Endothelial cell of umbilical vein (primary cell): ENCODE data around the gene CTNS. TPM values are rescaled to one million over a fixed set of nuclear protein-coding genes. Genes with fewer than 3 reads are reported as not detected.

Experiments used
- BruUV-seq: library from RNA; stranded (reverse); fragments of 400-500 nt; replicated peaks from 2 replicates; lab custom pipeline; 2021; lab: Mats Ljungman, UMichigan
- CTCF ChIA-PET: fragments of 300-600, 350-600 bp; sonication (Branson Sonifier 250); formaldehyde crosslinking; loops from one replicate; lab custom pipeline; 2021; ENCODE audit warnings: antibody characterized with exemption, inconsistent platforms; lab: Charles Lee
- POLR2A ChIA-PET: fragments of 300-600, 350-600 bp; sonication (Branson Sonifier 250); formaldehyde crosslinking; loops from one replicate; lab custom pipeline; 2021; ENCODE audit warnings: antibody characterized with exemption, inconsistent platforms; lab: Charles Lee
- DNase-seq: peaks from one replicate; pipeline ENCODE4 v3.0.0-alpha.2; 2011; ENCODE audit warnings: low read depth, low spot score
- FAIRE-seq: peaks from 2 replicates; lab custom pipeline; 2011; peaks lifted over from hg19 to GRCh38; lab: Jason Lieb, UNC
- H2AFZ ChIP-seq: 2 replicates; pipeline ENCODE4 v1.6.0; 2012; ENCODE audit warnings: low read depth, low read length, control low read depth, inconsistent platforms
- H3K27ac ChIP-seq: 2 replicates; pipeline ENCODE4 v1.5.1; 2011; ENCODE audit warnings: low read depth, mild to moderate bottlenecking, control low read depth, low read length, moderate library complexity; ENCODE audit not compliant: insufficient read depth
- H3K27me3 ChIP-seq, 2 experiments: 2 replicates each; pipeline versions ENCODE4 v1.6.0 to v1.6.1; 2011; ENCODE audit warnings: low read length in 2 of 2, mixed read lengths in 1 of 2; ENCODE audit not compliant: control insufficient read depth in 2 of 2, insufficient read depth in 2 of 2
- H3K36me3 ChIP-seq, 2 experiments: 2 replicates in 1 of 2; 3 replicates in 1 of 2; pipeline ENCODE4 v1.5.1; 2011; ENCODE audit warnings: low read length in 2 of 2, mild to moderate bottlenecking in 1 of 2, moderate library complexity in 1 of 2; ENCODE audit not compliant: control insufficient read depth in 2 of 2, insufficient read depth in 2 of 2; ENCODE audit errors: extremely low read depth in 1 of 2
- H3K4me1 ChIP-seq: 3 replicates; pipeline ENCODE4 v1.5.1; 2011; ENCODE audit warnings: mild to moderate bottlenecking, low read length; ENCODE audit not compliant: control insufficient read depth, insufficient read depth; ENCODE audit errors: extremely low read depth
- H3K4me2 ChIP-seq: 2 replicates; pipeline ENCODE4 v1.6.1; 2011; ENCODE audit warnings: low read length, control low read depth, mixed read lengths; ENCODE audit not compliant: insufficient read depth
- H3K4me3 ChIP-seq, 3 experiments: fragments of 200-600 bp in 1 of 3; sonication (generic), shearing (Covaris generic) in 1 of 3; replicated peaks in 1 of 3; 2 replicates each; pipeline ENCODE4 v1.5.1; 2011 to 2016; ENCODE audit warnings: control low read depth in 3 of 3, low read length in 3 of 3, mild to moderate bottlenecking in 2 of 3, inconsistent platforms in 1 of 3, low read depth in 1 of 3, moderate library complexity in 1 of 3; ENCODE audit not compliant: insufficient read depth in 1 of 3
- H3K79me2 ChIP-seq: 2 replicates; pipeline ENCODE4 v1.6.0; 2012; ENCODE audit warnings: low read length, inconsistent platforms; ENCODE audit not compliant: control insufficient read depth, insufficient read depth
- H3K9ac ChIP-seq: replicated peaks from 2 replicates; pipeline ENCODE3; 2011; ENCODE audit warnings: low read length, control low read depth; ENCODE audit not compliant: insufficient read depth; ENCODE audit errors: extremely low read depth
- H3K9me1 ChIP-seq: replicated peaks from 3 replicates; pipeline ENCODE4 v1.6.0; 2011; ENCODE audit warnings: mild to moderate bottlenecking, low read length; ENCODE audit not compliant: control insufficient read depth, insufficient read depth; ENCODE audit errors: extremely low read depth
- H3K9me3 ChIP-seq: replicated peaks from 2 replicates; pipeline ENCODE4 v1.5.1; 2012; ENCODE audit warnings: low read length, inconsistent platforms; ENCODE audit not compliant: control insufficient read depth, insufficient read depth
- H4K20me1 ChIP-seq: replicated peaks from 2 replicates; pipeline ENCODE3; 2011; ENCODE audit warnings: mild to moderate bottlenecking, low read length; ENCODE audit not compliant: control insufficient read depth, insufficient read depth; ENCODE audit errors: extremely low read depth
- CTCF ChIP-seq, 2 donors: IDR thresholded peaks; 1 replicate in 1 of 2; 2 replicates in 1 of 2; pipeline ENCODE4 v1.5.1; 2011; ENCODE audit warnings: low read length in 2 of 2, mild to moderate bottlenecking in 2 of 2, moderate library complexity in 2 of 2, control low read depth in 1 of 2, inconsistent platforms in 1 of 2, low read depth in 1 of 2; ENCODE audit not compliant: insufficient read depth in 1 of 2; ENCODE audit errors: extremely low read depth in 1 of 2
- EZH2 ChIP-seq: IDR thresholded peaks from 2 replicates; pipeline ENCODE4 v1.6.1; 2012; ENCODE audit warnings: borderline replicate concordance, low read depth, mild to moderate bottlenecking, moderate library complexity, low read length, inconsistent platforms; ENCODE audit not compliant: severe bottlenecking
- FOS ChIP-seq: IDR thresholded peaks from 2 replicates; pipeline ENCODE4 v1.6.1; 2011; ENCODE audit warnings: mild to moderate bottlenecking, low read length, moderate library complexity, borderline replicate concordance; ENCODE audit not compliant: insufficient read depth
- GATA2 ChIP-seq: IDR thresholded peaks from 2 replicates; pipeline ENCODE4 v1.7.0; 2011; ENCODE audit warnings: low read depth, mild to moderate bottlenecking, moderate library complexity, mixed read lengths, low read length; ENCODE audit not compliant: insufficient read length, insufficient read depth
- JUN ChIP-seq: IDR thresholded peaks from 2 replicates; pipeline ENCODE4 v1.6.1; 2011; ENCODE audit warnings: borderline replicate concordance, low read depth; ENCODE audit not compliant: insufficient read length, insufficient read depth
- MAX ChIP-seq: IDR thresholded peaks from 2 replicates; pipeline ENCODE4 v1.6.1; 2011; ENCODE audit not compliant: insufficient read depth, insufficient read length
- MYC ChIP-seq: IDR thresholded peaks from one replicate; pipeline ENCODE4 v1.6.1; 2011; ENCODE audit warnings: mild to moderate bottlenecking, low read depth, low read length
- POLR2A ChIP-seq: IDR thresholded peaks from 2 replicates; pipeline ENCODE4 v1.6.1; 2012; ENCODE audit warnings: low read depth, mild to moderate bottlenecking, control low read depth, low read length
- POLR2AphosphoS5 ChIP-seq: IDR thresholded peaks from 2 replicates; pipeline ENCODE4 v1.6.1; 2012; ENCODE audit warnings: low read depth, mild to moderate bottlenecking, control low read depth, low read length, moderate library complexity; ENCODE audit not compliant: insufficient read depth
- dilution Hi-C: fragments of 300-500 bp; cut with MboI; formaldehyde crosslinking; loops from one replicate; pipeline ENCODE4 v1.15.0; 2019; ENCODE audit warnings: low sequenced_read_pairs; ENCODE audit not compliant: extremely low pct_ligation_motif_present
- intact Hi-C: fragments of 100-400 bp; cut with micrococcal nuclease; formaldehyde crosslinking; loops from one replicate; pipeline ENCODE4 v1.10.0; 2022
- polyA plus RNA-seq, 4 experiments: library from polyadenylated mRNA; depleted of rRNA in 3 of 4; stranded (reverse) in 3 of 4; unstranded in 1 of 4; fragments of >200 nt; gene quantifications; 2 replicates each; pipeline versions ENCODE4 v1.2.1 to v1.2.3, GENCODE V29; 2011 to 2012; ENCODE audit warnings: missing spikeins in 1 of 4
- total RNA-seq: library from RNA; stranded (reverse); gene quantifications from 2 replicates; pipeline ENCODE4 v1.2.3, GENCODE V29; 2021

Gene CTNS
- total and polyA plus RNA-seq, 2 donors (not counting 3 experiments of a cell fraction or from before 2014, with no cell fraction given), result 17.9 to 25.9 TPM

DNA sequence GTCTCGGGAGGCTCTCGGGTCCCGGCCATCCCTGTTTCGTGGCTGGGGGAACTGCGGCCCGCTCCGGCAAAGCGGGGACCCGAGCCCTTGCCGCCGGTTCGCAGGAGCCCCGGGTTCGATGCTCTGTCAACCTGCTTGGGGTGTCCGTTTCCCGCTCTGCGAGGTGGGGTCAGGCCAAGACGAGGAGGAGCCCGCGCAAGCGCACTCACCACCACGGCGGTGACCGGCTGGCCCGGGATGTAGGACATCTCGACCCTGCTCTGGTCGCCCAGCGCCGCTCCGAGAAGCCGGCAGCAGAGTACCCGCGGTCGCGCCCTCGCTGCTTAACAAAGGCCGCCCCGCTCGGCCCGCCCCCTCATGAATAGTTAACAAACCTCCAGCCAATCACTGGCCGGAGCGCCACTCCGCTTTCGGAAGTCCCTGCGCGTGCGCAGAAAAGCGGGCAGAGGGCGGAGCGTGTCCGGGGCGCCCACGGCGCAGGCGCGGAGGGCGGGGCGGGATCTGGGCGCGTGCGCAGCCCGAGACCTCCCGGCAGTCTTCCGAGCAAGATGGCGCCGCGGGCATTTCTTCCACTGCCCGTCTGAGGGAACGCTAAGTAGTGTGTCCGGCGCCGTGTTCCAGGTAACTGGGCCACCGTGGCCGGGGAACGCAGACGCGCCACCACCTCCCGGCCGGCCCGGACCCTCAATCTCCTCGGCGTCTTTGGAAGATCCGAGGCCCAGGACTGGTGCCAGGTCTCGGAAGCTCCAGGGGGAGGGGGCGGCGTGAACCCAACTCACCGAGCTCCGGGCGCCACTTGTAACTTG is 31.9 kb downstream of the CTNS start, which contains the start of the genes EMC6 and TAX1BP3:
EMC6 (plus strand) TSS at position 534 of the 806 bp plus-strand sequence. CDS start 335 bp downstream, outside the sequence.
TAX1BP3 (minus strand) TSS at position 300 of the 806 bp plus-strand sequence; CDS start at position 248, 52 bp downstream.
- CTCF ChIA-PET, result interaction anchor here (1.7 to 2.0 kb wide), 2 partner anchors 32 to 620 kb away, joined by 5 to 7 read pairs; partner anchors contain the start of genes CTNS and SHPK
- Histone ChIP-seq H3K27me3 (no peaks in the 10 kb centered on the region), H3K4me1 (peaks cover 24% of the 10 kb centered on the region), H3K4me2 (peak within 1 kb of the TSS; percentile 94), H3K4me3 (peak within 1 kb of the TSS; percentile 86 to 90 (median 87)), H3K36me3 (peaks cover 5 to 15% of the 10 kb centered on the region in 2 experiments), H4K20me1 (peaks cover 3% of the 10 kb centered on the region), H3K9ac (peak within 1 kb of the TSS; percentile 99), H3K79me2 (peaks cover 47% of the 10 kb centered on the region), H3K9me1 (no peaks in the 10 kb centered on the region), H3K27ac (peak within 1 kb of the TSS; percentile 97), H2AFZ (peak within 1 kb of the TSS; percentile 90), H3K9me3 (no peaks in the 10 kb centered on the region)
- dilution Hi-C loops, result no loop called here
- intact Hi-C loops, result loop anchor here (1.0 to 5.0 kb wide), 3 partner anchors 32 to 66 kb away; partner anchors contain the start of genes CTNS, HASPIN and SHPK
- POLR2A ChIA-PET, result interaction anchor here (0.8 to 3.1 kb wide), 5 partner anchors 10 to 55 kb away, joined by 3 to 18 read pairs (median 10); partner anchors contain the start of genes CTNS, HASPIN and SHPK
- TF ChIP-seq POLR2A (peak; percentile 99), POLR2AphosphoS5 (peak; percentile 99), EZH2 (no peak)
- BruUV-seq, result no TSS peak
- DNase-seq, result peak; percentile 100
- peak; percentile 96 for FAIRE-seq

- no peaks in the 10 kb centered on the region for H3K27me3 ChIP-seq
- no peak for DNase-seq
- peak overlapping the region; percentile 75 to 90 (median 86) for H3K4me3 ChIP-seq
- H2AFZ ChIP-seq, result peak overlapping the region; percentile 90
- peaks cover 5 to 10% of the 10 kb centered on the region in 2 experiments for H3K36me3 ChIP-seq
- ChIA-PET CTCF (no interaction called here), POLR2A (interaction anchor here (3.1 kb wide), 1 partner anchor 10 kb away, joined by 17 read pairs; no protein-coding TSS in a partner anchor)
- no peaks in the 10 kb centered on the region for H3K9me3 ChIP-seq
- peaks cover 47% of the 10 kb centered on the region for H3K79me2 ChIP-seq
- no peaks in the 10 kb centered on the region for H3K9me1 ChIP-seq
- H3K4me1 ChIP-seq, result peaks cover 24% of the 10 kb centered on the region
- no peak for FAIRE-seq
- dilution Hi-C loops (no loop called here), intact Hi-C loops (loop anchor here (2.0 to 5.0 kb wide), 2 partner anchors 53 to 66 kb away; partner anchors contain the start of gene HASPIN)
- peak overlapping the region; percentile 94 for H3K4me2 ChIP-seq
- H3K27ac ChIP-seq, result peak overlapping the region; percentile 79
- TF ChIP-seq MYC (no peak), MAX (no peak), GATA2 (no peak), EZH2 (no peak), POLR2AphosphoS5 (no peak), CTCF (IDR thresholded peaks at IDR 0.05; ENCODE audit: extremely low read depth in 1 of 2, insufficient read depth in 1 of 2, low read depth in 1 of 2, low read length in 2 of 2) (no peak), JUN (no peak), POLR2A (no peak), FOS (no peak)
- peak overlapping the region; percentile 99 for H3K9ac ChIP-seq
- H4K20me1 ChIP-seq, result peaks cover 3% of the 10 kb centered on the region
- BruUV-seq, result TSS peak; percentile 85
Observed at GRCh38 chr17:3669085-3669347, 32.5 kb downstream of the CTNS start.
